HG03060 (cell line): ENCODE measurements around the gene NAGK.
"Not testable (repeated sequence)": the region's sequence is repeated elsewhere in the genome, so short reads cannot be mapped to it uniquely, and the experiment has no call there.

Source experiments
- ATAC-seq: cut with Tn5 transposase; IDR thresholded peaks from one replicate; pipeline ENCODE4 v1.9.1; 2021; ENCODE audit warnings: low read depth, moderate number of reproducible peaks; ENCODE audit not compliant: unreplicated experiment

The NAGK gene

GRCh38 chr2:71102981-71103681 is 34.7 kb downstream of the NAGK start:
- no peak for ATAC-seq

GRCh38 chr2:71103809-71104208 is 35.4 kb downstream of the NAGK start:
- ATAC-seq: no peak

DNA sequence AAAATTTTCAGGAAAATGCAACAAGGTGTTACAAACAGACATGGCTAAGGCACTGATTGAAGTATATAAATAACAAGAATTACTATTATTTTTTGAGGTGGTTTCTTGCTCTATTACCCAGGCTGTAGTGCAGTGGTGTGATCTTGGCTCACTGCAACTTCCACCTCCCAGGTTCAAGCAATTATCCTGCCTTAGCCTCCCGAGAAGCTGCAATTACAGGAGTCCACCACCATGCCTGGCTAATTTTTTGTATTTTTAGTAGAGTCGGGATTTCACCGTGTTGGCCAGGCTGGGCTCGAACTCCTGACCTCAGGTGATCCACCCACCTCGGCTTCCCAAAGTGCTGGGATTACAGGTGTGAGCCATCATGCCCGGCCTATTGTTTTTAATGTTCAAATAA is 38.0 kb downstream of the NAGK start:
- not testable (repeated sequence) for ATAC-seq

DNA sequence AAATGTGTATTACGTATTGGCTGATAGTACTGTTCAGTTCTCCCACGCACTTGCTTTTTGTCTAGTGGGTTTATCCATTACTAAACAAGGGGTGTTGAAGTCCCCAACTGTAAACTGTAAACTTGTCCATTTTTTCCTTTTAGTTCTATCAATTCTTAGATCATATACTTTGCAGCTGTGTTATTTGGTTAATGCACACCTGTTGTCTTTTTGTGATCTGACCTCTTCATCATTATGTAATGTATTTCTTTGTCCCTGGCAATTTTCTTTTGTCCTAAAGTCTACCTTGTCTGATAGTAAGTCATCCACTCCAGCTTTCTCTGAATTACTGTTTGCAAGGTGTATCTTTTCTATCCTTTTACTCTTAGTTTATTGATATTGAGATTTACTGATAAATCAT is 39.6 kb downstream of the NAGK start:
- no peak for ATAC-seq

DNA sequence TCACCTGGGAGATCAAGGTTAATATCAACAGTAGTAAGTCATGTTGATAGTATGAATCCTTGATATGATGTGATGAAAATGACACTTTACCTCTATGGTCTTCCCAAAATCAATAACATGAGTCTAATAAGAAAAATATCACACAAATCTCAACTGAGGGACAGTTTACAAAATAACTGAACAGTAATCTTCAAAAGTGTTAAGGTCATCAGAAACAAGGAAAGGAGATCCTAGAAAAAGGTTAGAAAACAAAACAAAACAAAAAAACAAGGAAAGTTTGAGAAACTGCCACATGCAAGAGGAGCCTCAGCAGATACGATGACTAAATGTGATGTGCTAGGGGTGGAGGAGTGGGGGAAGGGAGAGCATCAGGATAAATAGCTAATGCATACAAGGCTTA is 45.4 kb downstream of the NAGK start:
- no peak for ATAC-seq

GRCh38 chr2:71117063-71117462 is 48.6 kb downstream of the NAGK start:
- ATAC-seq: no peak

GRCh38 chr2:71120195-71120594 is 51.7 kb downstream of the NAGK start:
- ATAC-seq: no peak

DNA sequence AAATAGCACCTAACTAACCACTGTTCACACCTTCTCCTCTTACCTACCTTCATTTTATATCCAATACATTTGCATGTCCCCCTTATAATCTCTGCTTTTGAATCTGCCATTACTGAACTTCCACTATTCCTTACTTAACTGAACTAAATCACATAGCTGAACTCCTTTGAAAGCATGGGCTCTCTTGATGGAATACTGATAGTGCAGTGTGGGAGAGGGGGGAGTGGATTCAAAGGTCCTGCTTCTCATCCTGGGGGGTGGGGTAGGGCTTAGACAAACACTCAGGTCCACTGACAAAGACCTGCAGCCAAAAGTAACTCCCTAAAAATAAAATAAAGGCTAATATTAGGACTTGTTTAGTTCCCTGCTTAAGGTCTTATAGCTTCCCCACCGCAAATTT is 53.0 kb downstream of the NAGK start:
- no peak for ATAC-seq

DNA sequence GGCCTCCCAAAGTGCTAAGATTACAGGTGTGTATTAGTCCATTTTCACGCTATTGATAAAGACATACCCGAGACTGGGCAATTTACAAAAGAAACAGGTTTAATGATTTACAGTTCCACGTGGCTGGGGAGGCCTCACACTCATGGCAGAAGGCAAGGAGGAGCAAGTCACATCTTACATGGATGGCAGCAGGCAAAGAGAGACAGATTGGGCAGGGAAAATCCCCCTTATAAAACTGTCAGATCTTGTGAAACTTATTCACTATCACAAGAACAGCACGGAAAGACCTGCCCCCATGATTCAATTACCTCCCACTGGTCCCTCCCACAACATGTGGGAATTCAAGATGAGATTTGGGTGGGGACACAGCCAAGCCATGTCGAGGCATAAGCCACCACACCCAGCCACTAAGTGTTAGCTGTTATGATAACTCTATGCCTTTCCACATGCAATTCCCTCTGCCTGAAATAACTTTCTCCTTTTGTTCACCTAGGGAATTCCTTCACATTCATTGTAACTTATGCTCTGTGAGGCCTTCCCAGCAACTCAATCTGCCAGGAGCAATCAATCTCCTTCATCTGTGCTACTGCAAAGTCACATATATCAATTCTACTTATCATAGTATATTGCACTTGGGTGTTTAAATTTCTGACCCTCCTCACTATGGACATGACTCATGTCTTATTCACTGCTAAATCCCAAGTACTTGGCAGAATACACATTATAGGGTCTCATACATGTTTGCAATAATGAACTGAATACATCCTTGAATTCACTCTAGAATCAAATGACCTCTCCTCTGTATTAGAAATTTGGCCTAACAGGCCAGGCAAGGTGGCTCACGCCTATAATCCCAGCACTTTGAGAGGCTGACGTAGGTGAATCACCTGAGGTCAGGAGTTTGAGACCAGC is 54.2 kb downstream of the NAGK start:
- no peak for ATAC-seq

DNA sequence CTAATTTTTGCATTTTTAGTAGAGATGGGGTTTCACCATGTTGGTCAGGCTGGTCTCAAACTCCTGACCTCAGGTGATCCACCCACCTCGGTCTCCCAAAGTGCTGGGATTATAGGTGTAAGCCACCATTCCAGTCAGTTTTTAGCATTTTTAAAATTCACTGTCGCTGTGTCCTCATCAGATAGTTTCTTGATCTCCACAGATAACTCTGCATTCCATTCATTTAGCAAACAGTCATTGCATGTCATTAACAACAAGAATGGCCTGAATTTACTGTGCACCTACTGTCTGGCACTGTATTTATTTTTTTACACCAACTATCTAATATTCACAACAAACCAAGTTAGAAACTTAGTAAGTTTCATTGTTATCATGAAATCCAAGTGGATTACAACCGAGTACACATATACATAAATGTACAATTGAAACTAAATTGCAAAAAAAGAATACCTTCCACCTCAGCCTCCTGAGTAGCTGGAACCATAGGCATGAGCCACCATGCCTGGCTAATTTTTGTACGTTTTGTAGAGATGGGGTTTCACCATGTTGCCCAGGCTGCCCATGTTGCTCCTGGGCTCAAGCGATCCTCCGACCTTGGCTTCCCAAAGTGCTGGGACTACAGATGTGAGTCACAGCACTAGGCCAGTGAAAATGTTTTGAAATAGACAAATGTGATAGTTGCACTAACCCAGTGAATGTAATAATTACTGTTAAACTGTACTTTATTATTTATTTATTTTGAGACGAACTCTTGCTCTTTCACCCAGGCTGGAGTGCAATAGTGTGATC is 57.3 kb downstream of the NAGK start:
- no peak for ATAC-seq

DNA sequence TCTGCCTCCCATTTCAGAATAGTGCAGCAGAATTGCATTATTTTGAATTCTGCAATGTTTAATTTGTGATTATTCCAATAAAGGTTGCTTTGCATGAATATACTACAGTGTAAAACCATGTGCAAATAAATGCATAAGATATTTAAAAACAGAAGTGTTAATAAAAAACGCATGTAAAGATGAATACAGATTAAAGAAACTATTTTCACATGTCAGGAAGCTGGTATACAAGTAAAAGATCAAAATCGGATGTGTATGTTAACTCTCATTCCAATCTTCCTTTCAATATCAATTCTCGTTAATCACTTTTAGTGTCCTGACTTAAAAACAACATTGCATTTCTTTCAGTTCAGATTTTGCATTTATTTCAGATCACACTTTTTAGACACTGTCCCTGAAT is 58.5 kb downstream of the NAGK start:
- ATAC-seq: no peak
